OCI-LY3 (cell line): ENCODE data around the gene MIEF1.
A peak's percentile ranks its signal among the peaks of the same experiment; 100 is the strongest.

Source experiments
- CTCF ChIP-seq: fragments of 200-600, 300-600 bp; sonication (generic); IDR thresholded peaks from 2 replicates; pipeline ENCODE4 v1.5.1; 2014; ENCODE audit warnings: antibody characterized with exemption, low read length, low read depth
- EZH2phosphoT487 ChIP-seq: fragments of 200-600 bp; shearing (Covaris generic); IDR thresholded peaks from 2 replicates; pipeline ENCODE4 v1.6.1; 2018; ENCODE audit warnings: antibody characterized with exemption, mixed run types, low read depth

- TF ChIP-seq CTCF (peak; percentile 82), EZH2phosphoT487 (no peak)
Observed at GRCh38 chr22:39559456-39560105, 57.5 kb downstream of the MIEF1 start.
